ENCODE data around the gene FAM20C.
A peak's percentile ranks its signal among the peaks of the same experiment; 100 is the strongest.
"Not testable (repeated sequence)": the region's sequence is repeated elsewhere in the genome, so short reads cannot be mapped to it uniquely, and the experiment has no call there.

The FAM20C gene

DNA sequence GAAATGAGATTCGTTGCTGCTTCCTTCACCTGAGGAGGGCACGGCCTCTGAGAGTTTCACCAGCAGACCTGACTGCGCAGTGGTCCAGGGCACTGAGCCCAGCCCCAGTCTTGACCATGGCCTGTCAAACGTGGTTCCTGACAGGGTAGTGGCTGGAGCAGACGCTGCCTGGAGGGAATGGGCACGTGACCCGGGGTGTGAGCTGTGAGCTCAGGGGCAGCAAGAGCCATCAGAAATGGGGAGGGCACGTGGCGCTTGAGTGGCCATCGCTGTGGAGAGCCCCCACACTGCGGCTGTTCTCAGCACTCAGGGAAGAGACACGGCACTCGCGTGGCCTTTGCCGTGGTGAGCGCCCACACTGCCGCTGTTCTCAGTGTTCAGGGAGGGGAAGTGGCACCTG lies 12.0 kb downstream of the FAM20C start:
- H3K27me3 ChIP-seq (ENCODE audit: control insufficient read depth in 1 of 2, insufficient read depth in 1 of 2, low read length in 2 of 2) = no peaks in the 10 kb centered on the region
- no peak overlapping the region for H2AK5ac ChIP-seq (ENCODE audit: low read length, severe bottlenecking)
- peaks cover 20% of the 10 kb centered on the region for H3K79me1 ChIP-seq (replicated peaks; ENCODE audit: low read length, poor library complexity, severe bottlenecking)
- H3K4me1 ChIP-seq (ENCODE audit: control insufficient read depth, insufficient read depth, low read depth, low read length) = peaks cover 4% of the 10 kb centered on the region
- H2BK5ac ChIP-seq (ENCODE audit: low read depth, low read length, poor library complexity, severe bottlenecking) = no peak overlapping the region
- 94% methylated on average over 17 of the region's 17 CpGs for WGBS
- H3K27ac ChIP-seq (ENCODE audit: low read length, poor library complexity, severe bottlenecking) = no peak overlapping the region
- no peak overlapping the region for H3K4me2 ChIP-seq (ENCODE audit: low read length, poor library complexity, severe bottlenecking)
- H3K4ac ChIP-seq (ENCODE audit: low read depth in 1 of 2, low read length in 2 of 2) = no peak overlapping the region
- H2BK120ac ChIP-seq (ENCODE audit: low read depth, low read length) = no peak overlapping the region
- no peaks in the 10 kb centered on the region for H3K9me3 ChIP-seq (ENCODE audit: control insufficient read depth, low read length)
- H4K8ac ChIP-seq (ENCODE audit: low read length) = no peak overlapping the region
- no peak overlapping the region for H3K14ac ChIP-seq (ENCODE audit: low read length in 2 of 2)
- H2BK12ac ChIP-seq (ENCODE audit: low read length in 2 of 2) = no peak overlapping the region
- H4K91ac ChIP-seq (ENCODE audit: low read length) = peak overlapping the region; percentile 18
- no peak overlapping the region for H2AFZ ChIP-seq (ENCODE audit: low read depth, low read length)
- H3K9ac ChIP-seq (ENCODE audit: low read length) = no peak overlapping the region
- H2BK15ac ChIP-seq (ENCODE audit: low read depth, poor library complexity, severe bottlenecking) = no peak overlapping the region
- no peak overlapping the region for H3K23ac ChIP-seq (ENCODE audit: low read length in 2 of 2)
- H3K18ac ChIP-seq (ENCODE audit: low read depth in 1 of 2, low read length in 2 of 2) = no peak overlapping the region
- no peak for DNase-seq
- peaks cover 61 to 92% of the 10 kb centered on the region in 2 experiments for H3K36me3 ChIP-seq (ENCODE audit: control insufficient read depth in 1 of 2, insufficient read depth in 2 of 2, low read depth in 1 of 2, low read length in 2 of 2)
- H3K4me3 ChIP-seq (ENCODE audit: insufficient read depth in 1 of 2, low read depth in 1 of 2, low read length in 2 of 2) = no peak overlapping the region

DNA sequence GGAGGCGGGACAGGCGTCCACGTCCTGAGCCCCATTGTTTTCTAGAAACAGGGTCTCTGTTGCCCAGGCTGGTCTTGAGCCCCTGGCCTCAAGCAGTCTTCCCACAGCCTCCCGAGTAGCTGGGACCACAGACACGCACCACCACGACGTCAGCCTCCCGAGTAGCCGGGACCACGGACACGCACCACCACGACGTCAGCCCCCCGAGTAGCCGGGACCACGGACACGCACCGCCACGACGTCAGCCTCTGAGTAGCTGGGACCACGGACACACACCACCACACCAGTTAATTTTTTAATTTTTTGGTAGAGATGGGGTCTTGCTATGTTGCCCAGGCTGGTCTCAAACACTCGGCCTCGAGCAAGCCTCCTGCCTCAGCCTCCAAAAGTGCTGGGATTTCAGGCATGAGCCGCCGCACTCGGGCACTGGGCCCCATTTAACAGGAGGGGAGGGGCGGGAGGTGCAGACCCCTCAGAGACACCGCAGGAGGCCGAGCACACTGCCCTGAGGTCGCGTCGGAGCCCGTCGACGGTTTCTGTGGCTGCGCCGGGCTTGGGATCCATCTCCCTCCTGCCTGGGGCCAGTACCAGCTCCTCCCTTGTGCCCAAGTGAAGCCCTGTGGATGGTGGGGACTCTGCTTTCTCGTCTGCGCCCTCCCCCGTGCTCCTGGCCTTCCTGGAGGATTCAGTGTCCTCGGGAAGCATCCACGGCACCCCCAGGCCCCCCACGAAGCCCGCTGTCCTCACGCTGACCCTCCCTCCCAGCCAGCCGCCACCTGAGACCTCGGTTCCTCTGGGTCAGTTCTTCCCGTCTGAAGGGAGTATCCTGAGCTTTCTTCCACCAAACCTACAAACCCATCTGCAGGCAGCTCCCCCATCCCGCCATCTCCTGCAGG lies 13.0 kb downstream of the FAM20C start:
- no peak overlapping the region for H3K27ac ChIP-seq (ENCODE audit: low read length, poor library complexity, severe bottlenecking)
- WGBS = 97% methylated on average over 41 of the region's 49 CpGs
- H3K4me2 ChIP-seq (ENCODE audit: low read length, poor library complexity, severe bottlenecking) = no peak overlapping the region
- no peak overlapping the region for H3K4ac ChIP-seq (ENCODE audit: low read depth in 1 of 2, low read length in 2 of 2)
- H3K23ac ChIP-seq (ENCODE audit: low read length in 2 of 2) = no peak overlapping the region
- peaks cover 13% of the 10 kb centered on the region for H3K4me1 ChIP-seq (ENCODE audit: control insufficient read depth, insufficient read depth, low read depth, low read length)
- H2BK120ac ChIP-seq (ENCODE audit: low read depth, low read length) = no peak overlapping the region
- H2BK15ac ChIP-seq (ENCODE audit: low read depth, poor library complexity, severe bottlenecking) = no peak overlapping the region
- no peak overlapping the region for H2BK12ac ChIP-seq (ENCODE audit: low read length in 2 of 2)
- no peak overlapping the region for H2BK5ac ChIP-seq (ENCODE audit: low read depth, low read length, poor library complexity, severe bottlenecking)
- H3K27me3 ChIP-seq (ENCODE audit: control insufficient read depth in 1 of 2, insufficient read depth in 1 of 2, low read length in 2 of 2) = no peaks in the 10 kb centered on the region
- H2AFZ ChIP-seq (ENCODE audit: low read depth, low read length) = no peak overlapping the region
- no peak overlapping the region for H4K91ac ChIP-seq (ENCODE audit: low read length)
- no peaks in the 10 kb centered on the region for H3K9me3 ChIP-seq (ENCODE audit: control insufficient read depth, low read length)
- H3K18ac ChIP-seq (ENCODE audit: low read depth in 1 of 2, low read length in 2 of 2) = no peak overlapping the region
- no peak overlapping the region for H4K8ac ChIP-seq (ENCODE audit: low read length)
- no peak overlapping the region for H3K9ac ChIP-seq (ENCODE audit: low read length)
- peaks cover 56 to 93% of the 10 kb centered on the region in 2 experiments for H3K36me3 ChIP-seq (ENCODE audit: control insufficient read depth in 1 of 2, insufficient read depth in 2 of 2, low read depth in 1 of 2, low read length in 2 of 2)
- no peak for DNase-seq
- H2AK5ac ChIP-seq (ENCODE audit: low read length, severe bottlenecking) = no peak overlapping the region
- no peak overlapping the region for H3K4me3 ChIP-seq (ENCODE audit: insufficient read depth in 1 of 2, low read depth in 1 of 2, low read length in 2 of 2)
- peaks cover 25% of the 10 kb centered on the region for H3K79me1 ChIP-seq (replicated peaks; ENCODE audit: low read length, poor library complexity, severe bottlenecking)
- no peak overlapping the region for H3K14ac ChIP-seq (ENCODE audit: low read length in 2 of 2)

DNA sequence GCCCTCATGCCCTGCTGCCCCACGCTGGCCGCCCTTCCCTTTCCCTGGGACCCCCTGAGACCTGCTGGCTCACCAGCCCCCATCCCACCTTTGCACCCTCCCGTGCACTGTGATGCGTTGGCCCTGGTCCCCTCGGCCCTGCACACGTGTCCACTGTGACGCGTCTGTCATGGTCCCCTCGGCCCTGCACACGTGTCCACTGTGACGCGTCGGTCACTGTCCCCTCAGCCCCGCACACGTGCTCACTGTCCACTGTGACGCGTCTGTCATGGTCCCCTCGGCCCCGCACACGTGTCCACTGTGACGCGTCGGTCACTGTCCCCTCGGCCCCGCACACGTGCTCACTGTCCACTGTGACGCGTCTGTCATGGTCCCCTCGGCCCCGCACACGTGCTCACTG lies 14.0 kb downstream of the FAM20C start:
- H3K36me3 ChIP-seq (ENCODE audit: control insufficient read depth in 1 of 2, insufficient read depth in 2 of 2, low read depth in 1 of 2, low read length in 2 of 2) = peaks cover 56 to 89% of the 10 kb centered on the region in 2 experiments
- not testable (repeated sequence) for H4K8ac ChIP-seq (ENCODE audit: low read length); DNase-seq; H3K9ac ChIP-seq (ENCODE audit: low read length); H3K27ac ChIP-seq (ENCODE audit: low read length, poor library complexity, severe bottlenecking); H3K23ac ChIP-seq (ENCODE audit: low read length in 2 of 2); H3K27me3 ChIP-seq (ENCODE audit: control insufficient read depth in 1 of 2, insufficient read depth in 1 of 2, low read length in 2 of 2); H3K4me3 ChIP-seq (ENCODE audit: insufficient read depth in 1 of 2, low read depth in 1 of 2, low read length in 2 of 2); H2BK12ac ChIP-seq (ENCODE audit: low read length in 2 of 2); H2AFZ ChIP-seq (ENCODE audit: low read depth, low read length); H2BK120ac ChIP-seq (ENCODE audit: low read depth, low read length); H2BK15ac ChIP-seq (ENCODE audit: low read depth, poor library complexity, severe bottlenecking); H3K9me3 ChIP-seq (ENCODE audit: control insufficient read depth, low read length); H3K4me2 ChIP-seq (ENCODE audit: low read length, poor library complexity, severe bottlenecking); H2BK5ac ChIP-seq (ENCODE audit: low read depth, low read length, poor library complexity, severe bottlenecking); H3K18ac ChIP-seq (ENCODE audit: low read depth in 1 of 2, low read length in 2 of 2); H3K14ac ChIP-seq (ENCODE audit: low read length in 2 of 2); H2AK5ac ChIP-seq (ENCODE audit: low read length, severe bottlenecking); H3K4ac ChIP-seq (ENCODE audit: low read depth in 1 of 2, low read length in 2 of 2)
- H3K79me1 ChIP-seq (replicated peaks; ENCODE audit: low read length, poor library complexity, severe bottlenecking) = peaks cover 25% of the 10 kb centered on the region
- H4K91ac ChIP-seq (ENCODE audit: low read length) = peak overlapping the region; percentile 34
- 90% methylated on average over 31 of the region's 31 CpGs for WGBS
- H3K4me1 ChIP-seq (ENCODE audit: control insufficient read depth, insufficient read depth, low read depth, low read length) = peaks cover 16% of the 10 kb centered on the region

DNA sequence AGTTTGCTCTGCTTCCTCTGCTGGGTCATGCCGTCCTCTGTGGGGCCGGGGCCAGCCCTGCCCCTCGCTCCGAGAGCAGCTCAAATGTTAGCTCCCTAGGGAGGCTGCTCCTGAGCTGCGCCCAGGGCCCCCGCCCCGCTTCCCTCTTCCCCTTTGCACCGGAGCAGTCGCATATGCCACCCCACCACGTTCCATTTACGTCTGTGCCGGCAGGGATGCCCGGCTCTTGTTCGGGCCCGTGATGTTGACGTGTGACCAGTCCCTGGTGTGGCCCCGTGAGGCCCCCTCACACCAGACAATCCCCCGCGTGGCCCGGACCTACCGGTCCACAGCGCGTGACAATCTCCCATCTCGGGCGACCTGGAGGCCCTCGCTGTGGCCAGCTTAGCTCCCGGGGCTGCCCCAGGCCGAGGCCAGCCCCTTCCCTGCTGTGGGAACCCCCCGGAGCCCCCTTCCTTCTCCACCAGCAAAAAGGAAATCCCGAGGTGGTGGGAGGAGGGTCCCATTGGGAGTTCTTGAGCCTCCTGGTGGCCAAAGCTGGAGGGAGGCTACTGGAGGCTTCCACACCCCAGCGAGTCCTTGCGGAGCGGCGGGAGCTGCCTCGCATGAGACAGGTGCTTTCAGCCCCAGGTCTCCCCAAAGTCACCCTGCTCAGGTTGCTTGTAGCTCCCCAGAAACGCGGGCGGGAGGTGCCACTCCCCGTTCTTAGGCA lies 15.2 kb downstream of the FAM20C start:
- Histone ChIP-seq H3K9me3 (ENCODE audit: control insufficient read depth, low read length) (no peaks in the 10 kb centered on the region), H3K14ac (ENCODE audit: low read length in 2 of 2) (no peak overlapping the region), H4K8ac (ENCODE audit: low read length) (no peak overlapping the region), H3K18ac (ENCODE audit: low read depth in 1 of 2, low read length in 2 of 2) (no peak overlapping the region), H4K91ac (ENCODE audit: low read length) (no peak overlapping the region), H2AFZ (ENCODE audit: low read depth, low read length) (no peak overlapping the region), H2BK15ac (ENCODE audit: low read depth, poor library complexity, severe bottlenecking) (peak overlapping the region; percentile 2), H3K27me3 (ENCODE audit: control insufficient read depth in 1 of 2, insufficient read depth in 1 of 2, low read length in 2 of 2) (no peaks in the 10 kb centered on the region), H2BK12ac (ENCODE audit: low read length in 2 of 2) (no peak overlapping the region), H3K23ac (ENCODE audit: low read length in 2 of 2) (no peak overlapping the region), H2BK5ac (ENCODE audit: low read depth, low read length, poor library complexity, severe bottlenecking) (no peak overlapping the region), H3K4me3 (ENCODE audit: insufficient read depth in 1 of 2, low read depth in 1 of 2, low read length in 2 of 2) (no peak overlapping the region), H3K27ac (ENCODE audit: low read length, poor library complexity, severe bottlenecking) (no peak overlapping the region), H3K79me1 (replicated peaks; ENCODE audit: low read length, poor library complexity, severe bottlenecking) (peaks cover 29% of the 10 kb centered on the region), H3K4ac (ENCODE audit: low read depth in 1 of 2, low read length in 2 of 2) (no peak overlapping the region), H2BK120ac (ENCODE audit: low read depth, low read length) (no peak overlapping the region), H3K4me2 (ENCODE audit: low read length, poor library complexity, severe bottlenecking) (no peak overlapping the region), H3K9ac (ENCODE audit: low read length) (no peak overlapping the region), H2AK5ac (ENCODE audit: low read length, severe bottlenecking) (no peak overlapping the region), H3K4me1 (ENCODE audit: control insufficient read depth, insufficient read depth, low read depth, low read length) (peaks cover 25% of the 10 kb centered on the region), H3K36me3 (ENCODE audit: control insufficient read depth in 1 of 2, insufficient read depth in 2 of 2, low read depth in 1 of 2, low read length in 2 of 2) (peaks cover 58 to 87% of the 10 kb centered on the region in 2 experiments)
- DNase-seq = no peak
- 92% methylated on average over 31 of the region's 39 CpGs for WGBS
